ENCODE data around the gene MIOS.

- no peak for TF ChIP-seq CTCF (IDR thresholded peaks at IDR 0.05)
- TF ChIP-seq POLR2A (IDR thresholded peaks at IDR 0.05): no peak
Measured at GRCh38 chr7:7539711-7540110, 27.0 kb upstream of the MIOS start.
